Osteoblast (primary cell): Measurements from ENCODE around the gene TRIM72. TPM values are rescaled to one million over a fixed set of nuclear protein-coding genes. Genes with fewer than 3 reads are reported as not detected.
"Not testable (repeated sequence)": the region's sequence is repeated elsewhere in the genome, so short reads cannot be mapped to it uniquely, and the experiment has no call there.

Source experiments
- DNase-seq: peaks from one replicate; pipeline ENCODE4 v3.0.0; 2011; ENCODE audit warnings: low spot score, mixed read lengths; ENCODE audit not compliant: insufficient read length; ENCODE audit errors: missing footprints
- H2AFZ ChIP-seq: 2 replicates; pipeline ENCODE4 v1.6.0; 2011; ENCODE audit warnings: mild to moderate bottlenecking, low read length
- H3K27ac ChIP-seq: 2 replicates; pipeline ENCODE4 v1.5.1; 2011; ENCODE audit warnings: mild to moderate bottlenecking, low read depth, low read length, moderate library complexity
- H3K27me3 ChIP-seq: 2 replicates; pipeline ENCODE4 v1.6.0; 2012; ENCODE audit warnings: mild to moderate bottlenecking, control low read depth, inconsistent platforms, low read length, moderate library complexity; ENCODE audit not compliant: insufficient read depth
- H3K36me3 ChIP-seq: 2 replicates; pipeline ENCODE4 v1.5.1; 2011; ENCODE audit warnings: mild to moderate bottlenecking, low read length, control low read depth, moderate library complexity; ENCODE audit not compliant: insufficient read depth
- H3K4me1 ChIP-seq: 2 replicates; pipeline ENCODE4 v1.5.1; 2011; ENCODE audit warnings: mild to moderate bottlenecking, low read length, control low read depth, moderate library complexity; ENCODE audit not compliant: insufficient read depth
- H3K4me2 ChIP-seq: 2 replicates; pipeline ENCODE4 v1.6.0; 2011; ENCODE audit warnings: mild to moderate bottlenecking, low read length; ENCODE audit not compliant: insufficient read depth
- H3K4me3 ChIP-seq: fragments of 200-600 bp; sonication (generic); 3 replicates; pipeline ENCODE4 v1.5.1; 2012; ENCODE audit warnings: mild to moderate bottlenecking, low read length, inconsistent platforms; ENCODE audit not compliant: insufficient read depth
- H3K79me2 ChIP-seq: 2 replicates; pipeline ENCODE4 v1.6.0; 2012; ENCODE audit warnings: mild to moderate bottlenecking, low read length, control low read depth, inconsistent platforms; ENCODE audit not compliant: insufficient read depth
- H3K9me3 ChIP-seq: 2 replicates; pipeline ENCODE4 v1.5.1; 2011; ENCODE audit warnings: low read depth, low read length, control low read depth
- H4K20me1 ChIP-seq: 2 replicates; pipeline ENCODE4 v1.6.0; 2012; ENCODE audit warnings: mild to moderate bottlenecking, low read length, control low read depth; ENCODE audit not compliant: insufficient read depth
- total RNA-seq: library from RNA; depleted of rRNA; stranded (reverse); fragments of >200 nt; gene quantifications from 2 replicates; pipeline ENCODE4 v1.2.3, GENCODE V29; 2012
- TF ChIP-seq, protein P1 (sequence below): IDR thresholded peaks from 2 replicates; pipeline ENCODE4 v1.5.1; 2011; ENCODE audit warnings: mild to moderate bottlenecking, low read depth, low read length, moderate library complexity; ENCODE audit errors: extremely low read depth

TRIM72 gene
- total RNA-seq = not detected in 2 replicates

DNA sequence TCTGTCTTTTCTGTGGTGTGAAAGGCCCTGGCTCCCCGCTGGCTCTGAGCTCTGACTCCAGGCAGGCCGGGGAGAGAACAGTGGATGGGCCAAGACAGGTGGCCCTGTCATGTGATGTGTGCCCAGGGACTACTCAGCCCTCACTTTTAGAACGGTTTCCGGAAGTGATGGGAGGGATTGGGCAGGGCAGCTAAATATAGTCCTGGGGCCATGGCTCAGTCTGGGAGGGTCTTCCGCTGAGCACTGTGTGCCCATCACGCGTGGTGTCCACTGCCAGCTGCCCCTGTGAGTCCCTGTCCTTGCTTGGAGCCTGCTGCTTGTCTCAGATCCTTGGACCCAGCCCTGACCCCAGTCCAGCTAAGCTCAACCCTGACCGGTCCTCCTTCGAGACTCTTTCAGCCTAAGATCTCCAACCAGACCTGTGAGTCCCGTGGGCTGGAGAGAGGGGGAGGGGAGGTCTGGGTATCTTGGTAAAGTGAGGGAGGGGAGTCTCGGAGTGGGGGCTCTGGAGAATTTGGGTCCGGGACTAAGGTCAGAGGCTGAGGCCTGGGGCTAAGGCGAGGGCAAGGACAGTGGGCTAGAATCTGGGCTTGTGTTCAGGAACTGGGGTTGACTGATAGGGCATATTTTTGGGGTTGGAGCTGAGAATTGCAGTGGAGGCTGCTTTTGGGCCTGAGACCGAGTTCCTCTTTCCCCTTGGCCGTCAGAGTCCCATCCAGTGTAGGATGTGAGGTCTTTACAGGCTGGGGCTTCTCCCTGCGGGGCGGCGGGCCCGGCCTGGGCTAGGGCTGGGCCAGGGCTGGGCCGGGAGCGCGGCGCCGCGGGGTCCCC is at the start of gene TRIM72:
Gene TRIM72, plus strand, starts transcription at position 243 of the 831 bp plus-strand sequence. CDS start 620 bp downstream, outside the sequence.
- H3K27me3 ChIP-seq = peaks cover 51% of the 10 kb centered on the region
- no peaks in the 10 kb centered on the region for H3K9me3 ChIP-seq
- peak; percentile 91 for DNase-seq
- peak within 1 kb of the TSS; percentile 61 for H3K4me2 ChIP-seq
- no peaks in the 10 kb centered on the region for H3K36me3 ChIP-seq
- no peak within 1 kb of the TSS for H2AFZ ChIP-seq
- no peaks in the 10 kb centered on the region for H4K20me1 ChIP-seq
- H3K4me3 ChIP-seq = peak within 1 kb of the TSS; percentile 60
- H3K79me2 ChIP-seq = no peaks in the 10 kb centered on the region
- TF ChIP-seq, protein P1, sequence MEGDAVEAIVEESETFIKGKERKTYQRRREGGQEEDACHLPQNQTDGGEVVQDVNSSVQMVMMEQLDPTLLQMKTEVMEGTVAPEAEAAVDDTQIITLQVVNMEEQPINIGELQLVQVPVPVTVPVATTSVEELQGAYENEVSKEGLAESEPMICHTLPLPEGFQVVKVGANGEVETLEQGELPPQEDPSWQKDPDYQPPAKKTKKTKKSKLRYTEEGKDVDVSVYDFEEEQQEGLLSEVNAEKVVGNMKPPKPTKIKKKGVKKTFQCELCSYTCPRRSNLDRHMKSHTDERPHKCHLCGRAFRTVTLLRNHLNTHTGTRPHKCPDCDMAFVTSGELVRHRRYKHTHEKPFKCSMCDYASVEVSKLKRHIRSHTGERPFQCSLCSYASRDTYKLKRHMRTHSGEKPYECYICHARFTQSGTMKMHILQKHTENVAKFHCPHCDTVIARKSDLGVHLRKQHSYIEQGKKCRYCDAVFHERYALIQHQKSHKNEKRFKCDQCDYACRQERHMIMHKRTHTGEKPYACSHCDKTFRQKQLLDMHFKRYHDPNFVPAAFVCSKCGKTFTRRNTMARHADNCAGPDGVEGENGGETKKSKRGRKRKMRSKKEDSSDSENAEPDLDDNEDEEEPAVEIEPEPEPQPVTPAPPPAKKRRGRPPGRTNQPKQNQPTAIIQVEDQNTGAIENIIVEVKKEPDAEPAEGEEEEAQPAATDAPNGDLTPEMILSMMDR = no peak
- H3K4me1 ChIP-seq = peaks cover 3% of the 10 kb centered on the region
- no peak within 1 kb of the TSS for H3K27ac ChIP-seq

- TF ChIP-seq, protein P1 = no peak
- no peaks in the 10 kb centered on the region for H3K4me1 ChIP-seq
- peaks cover 6% of the 10 kb centered on the region for H3K27me3 ChIP-seq
- DNase-seq = no peak
- no peak overlapping the region for H3K4me2 ChIP-seq
- no peak overlapping the region for H3K27ac ChIP-seq
- H3K9me3 ChIP-seq = no peaks in the 10 kb centered on the region
- no peaks in the 10 kb centered on the region for H4K20me1 ChIP-seq
- H2AFZ ChIP-seq = no peak overlapping the region
- no peaks in the 10 kb centered on the region for H3K79me2 ChIP-seq
- no peak overlapping the region for H3K4me3 ChIP-seq
- no peaks in the 10 kb centered on the region for H3K36me3 ChIP-seq
These were observed 46.6 kb upstream of the TRIM72 start for GRCh38 chr16:31167315-31167714.

- H3K4me1 ChIP-seq = no peaks in the 10 kb centered on the region
- H3K27ac ChIP-seq = no peak overlapping the region
- no peak overlapping the region for H3K4me3 ChIP-seq
- TF ChIP-seq, protein P1 = no peak
- no peaks in the 10 kb centered on the region for H3K79me2 ChIP-seq
- H3K9me3 ChIP-seq = no peaks in the 10 kb centered on the region
- no peaks in the 10 kb centered on the region for H3K27me3 ChIP-seq
- no peak for DNase-seq
- H4K20me1 ChIP-seq = no peaks in the 10 kb centered on the region
- H3K4me2 ChIP-seq = no peak overlapping the region
- H2AFZ ChIP-seq = no peak overlapping the region
- H3K36me3 ChIP-seq = no peaks in the 10 kb centered on the region
These were observed 45.1 kb upstream of the TRIM72 start for GRCh38 chr16:31168848-31169247.

- H3K4me3 ChIP-seq, H3K9me3 ChIP-seq, DNase-seq, H3K4me2 ChIP-seq, H2AFZ ChIP-seq, H3K4me1 ChIP-seq, H3K27ac ChIP-seq, H4K20me1 ChIP-seq, H3K27me3 ChIP-seq, H3K36me3 ChIP-seq, H3K79me2 ChIP-seq: not testable (repeated sequence)
These were observed 43.9 kb upstream of the TRIM72 start for GRCh38 chr16:31170048-31170447.
